Stimulated activated CD4-positive, alpha-beta T cell treated with anti-CD3 and anti-CD28 coated beads, Interleukin-1b, Interleukin-23, amount 100 ng/mL, for 1 hour (primary cell): ENCODE data around the gene HARS1.
"Not testable (repeated sequence)": the region's sequence is repeated elsewhere in the genome, so short reads cannot be mapped to it uniquely, and the experiment has no call there.

Experiments used
- DNase-seq, 2 donors: peaks; one replicate each; pipeline ENCODE4 v3.0.0-alpha.2; 2020; ENCODE audit warnings: low read depth in 2 of 2

HARS1 gene

GRCh38 chr5:140674629-140675028 is 16.5 kb downstream of the HARS1 start:
- no peak for DNase-seq

DNA sequence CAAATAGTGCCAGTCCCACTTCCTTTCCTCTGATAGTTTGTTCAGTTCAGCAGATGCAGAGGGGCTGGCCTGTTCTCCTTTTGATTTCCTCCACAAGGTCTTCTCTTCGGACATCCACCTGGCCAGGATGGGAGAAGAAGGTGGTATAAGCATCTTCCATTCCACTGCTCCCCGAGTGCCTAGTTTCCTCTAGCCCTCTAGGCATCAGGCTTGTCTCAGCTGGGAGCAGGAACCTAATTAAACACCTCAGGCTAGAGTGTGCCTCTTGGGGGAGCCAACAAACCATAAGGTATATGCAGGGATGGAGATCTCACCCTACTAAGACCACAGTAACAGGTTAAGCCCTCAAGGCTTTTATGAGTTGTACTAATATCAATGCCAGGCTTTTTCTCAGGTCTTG is 17.0 kb downstream of the HARS1 start:
- no peak for DNase-seq

DNA sequence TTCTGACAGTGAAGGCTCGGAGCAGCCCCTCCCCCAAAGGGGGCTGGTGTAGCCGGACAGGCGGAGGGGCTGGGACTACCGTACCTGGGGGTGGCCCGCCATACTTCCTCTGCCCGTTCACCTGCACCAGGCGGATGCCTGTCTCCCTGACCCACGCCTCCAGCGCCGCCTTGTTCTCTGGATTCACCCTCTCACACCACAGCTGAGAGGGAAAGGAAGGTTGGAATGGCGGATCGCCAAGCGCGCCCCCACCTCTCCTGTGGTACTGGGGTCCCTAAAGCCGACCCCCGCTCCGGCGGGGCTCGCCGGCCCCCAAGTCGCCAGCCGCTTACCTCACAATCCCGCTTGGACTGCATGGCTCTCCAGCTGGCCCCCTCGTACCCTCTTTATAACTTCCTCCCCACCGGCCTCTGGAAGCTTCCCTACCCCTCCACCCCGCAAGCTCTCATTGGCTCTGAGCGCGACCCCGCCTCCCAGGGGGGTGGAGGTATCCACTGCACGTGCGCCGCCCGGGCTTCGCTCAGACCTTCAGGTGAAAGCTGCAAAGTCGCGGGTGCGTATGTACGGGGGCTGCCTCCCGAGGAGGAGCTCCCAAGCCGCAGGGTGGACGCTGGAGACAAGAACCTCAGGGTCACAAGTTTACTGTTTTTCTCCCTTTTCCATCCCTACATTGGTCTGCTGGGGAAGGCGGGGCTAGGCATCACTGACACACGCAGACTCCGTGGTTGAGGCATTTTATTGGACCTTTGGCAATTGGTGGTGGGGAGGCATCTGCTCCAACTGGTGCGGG is 17.8 kb downstream of the HARS1 start, which contains the start of gene DND1:
DND1 (minus strand) TSS at position 390 of the 790 bp plus-strand sequence; CDS start at position 356, 34 bp downstream.
- DNase-seq: no peak

DNA sequence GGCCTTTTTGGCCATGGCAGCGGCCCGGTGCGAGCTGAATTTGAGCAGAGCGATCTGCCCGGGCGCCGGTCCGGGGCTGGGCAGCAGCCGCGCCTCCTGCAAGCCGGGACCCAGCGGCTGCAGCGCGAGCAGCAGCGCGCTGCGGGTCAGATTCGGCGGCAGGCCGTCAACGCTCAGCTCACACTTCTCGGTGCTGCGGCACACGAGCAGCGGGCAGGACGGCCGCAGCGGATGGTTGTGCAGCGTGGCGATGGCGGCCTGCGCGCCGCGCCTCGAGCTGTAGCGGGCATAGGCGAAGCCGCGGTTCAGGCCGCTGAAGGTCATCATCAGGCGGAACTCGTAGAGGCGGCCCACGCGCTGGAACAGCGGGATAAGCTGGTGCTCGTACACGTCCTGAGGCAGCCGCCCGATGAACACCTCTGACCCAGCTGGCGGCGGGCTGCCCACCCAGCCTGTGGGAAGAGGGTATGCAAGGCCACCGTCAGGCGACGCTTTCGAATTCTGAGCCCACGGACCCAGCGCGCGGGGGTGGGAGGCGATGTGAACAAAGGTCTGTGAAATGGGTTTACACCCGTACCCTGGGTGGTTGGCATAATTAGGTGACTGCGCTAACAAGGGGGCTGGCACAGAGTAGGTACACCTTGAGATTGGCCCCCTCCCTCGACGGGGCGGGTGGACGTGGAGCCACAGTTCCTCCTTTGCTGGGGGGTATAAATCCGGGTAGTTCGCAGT is 18.5 kb downstream of the HARS1 start:
- DNase-seq: no peak

GRCh38 chr5:140671472-140672125 is 19.6 kb downstream of the HARS1 start:
- no peak for DNase-seq

GRCh38 chr5:140671035-140671434 is 20.1 kb downstream of the HARS1 start:
- DNase-seq: not testable (repeated sequence)

GRCh38 chr5:140664359-140665119 is 26.6 kb downstream of the HARS1 start, which contains the start of gene WDR55:
TSS of gene WDR55 (plus strand) at chr5:140664904. CDS start at chr5:140664913, 9 bp downstream.
- peak; percentile 84 to 91 for DNase-seq

DNA sequence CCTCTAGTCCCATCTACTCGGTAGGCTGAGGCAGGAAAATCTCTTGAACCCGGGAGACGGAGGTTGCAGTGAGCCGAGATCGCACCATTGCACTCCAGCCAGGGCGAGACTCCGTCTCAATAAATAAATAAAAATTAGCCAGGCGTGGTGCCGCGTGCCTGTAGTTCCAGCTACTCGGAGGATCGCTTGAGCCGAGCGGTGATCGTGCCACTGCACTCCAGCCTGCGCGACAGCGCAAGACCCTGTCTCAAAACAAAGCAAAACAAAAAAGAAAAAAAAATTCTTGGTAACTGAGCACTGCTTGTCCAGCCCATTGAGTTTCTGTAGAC is 27.2 kb downstream of the HARS1 start:
- DNase-seq: no peak

DNA sequence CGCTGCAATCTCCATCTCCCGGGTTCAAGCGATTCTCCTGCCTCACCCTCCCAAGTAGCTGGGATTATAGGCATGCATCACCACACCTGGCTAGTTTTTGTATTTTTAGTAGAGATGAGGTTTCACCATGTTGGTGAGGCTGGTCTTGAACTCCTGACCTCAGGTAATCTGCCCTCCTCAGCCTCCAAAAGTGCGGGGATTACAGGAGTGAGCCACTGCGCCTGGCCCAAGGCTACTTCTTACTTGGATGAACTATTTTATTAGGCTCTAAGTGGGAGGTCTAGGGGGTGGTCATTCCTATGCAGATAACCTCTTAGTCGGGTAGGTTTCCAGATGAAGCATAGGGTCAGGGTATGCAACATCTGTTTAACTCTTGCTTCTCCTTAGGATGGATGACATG is 30.8 kb downstream of the HARS1 start:
- DNase-seq: not testable (repeated sequence)

DNA sequence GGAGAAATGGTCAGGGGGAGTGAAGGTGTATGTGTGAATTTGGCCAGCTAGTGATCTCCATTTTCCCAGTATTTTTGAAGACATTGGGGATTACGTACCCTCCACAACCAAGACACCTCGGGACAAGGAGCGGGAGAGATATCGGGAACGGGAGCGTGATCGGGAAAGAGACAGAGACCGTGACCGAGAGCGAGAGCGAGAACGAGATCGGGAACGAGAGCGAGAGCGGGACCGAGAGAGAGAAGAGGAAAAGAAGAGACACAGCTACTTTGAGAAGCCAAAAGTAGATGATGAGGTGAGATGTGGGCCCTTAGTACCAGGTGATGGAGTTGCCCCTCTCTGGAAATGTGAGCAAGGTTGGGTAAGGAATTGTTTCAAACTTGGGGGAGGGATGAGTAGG is 32.3 kb downstream of the HARS1 start:
- DNase-seq: no peak

GRCh38 chr5:140647042-140647419 is 44.1 kb downstream of the HARS1 start:
- DNase-seq: no peak

GRCh38 chr5:140642718-140643117 is 48.5 kb downstream of the HARS1 start:
- no peak for DNase-seq

DNA sequence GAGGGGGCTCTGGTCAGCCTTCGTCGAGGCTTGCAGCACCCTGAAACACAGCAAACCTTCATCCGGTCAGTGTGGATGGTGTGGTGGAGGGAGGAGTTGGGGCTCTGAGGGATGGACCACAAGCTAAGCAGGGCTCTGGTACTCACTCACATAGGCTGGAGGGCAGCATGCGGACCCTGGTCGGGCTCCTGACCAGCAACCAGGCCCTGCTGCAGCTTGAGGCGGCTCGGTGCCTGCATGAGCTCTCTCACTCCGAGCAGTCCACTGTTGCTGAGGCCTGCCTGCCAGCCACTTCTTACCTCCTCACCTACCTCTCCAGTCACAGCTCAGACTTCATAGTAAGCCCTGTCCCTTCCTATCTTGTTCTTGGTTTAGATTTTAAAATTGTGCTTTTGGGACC is 49.5 kb downstream of the HARS1 start:
- DNase-seq: no peak

GRCh38 chr5:140639148-140639981 is 51.8 kb downstream of the HARS1 start, which contains the start of gene TMCO6:
TSS of gene TMCO6 (plus strand) at chr5:140639451. CDS start at chr5:140639528, 77 bp downstream.
- DNase-seq: peak; percentile 93 to 97

- DNase-seq: not testable (repeated sequence)
Observed at GRCh38 chr5:140638898-140639147, 52.3 kb downstream of the HARS1 start.

GRCh38 chr5:140637371-140638100 is 53.6 kb downstream of the HARS1 start:
- DNase-seq: no peak

DNA sequence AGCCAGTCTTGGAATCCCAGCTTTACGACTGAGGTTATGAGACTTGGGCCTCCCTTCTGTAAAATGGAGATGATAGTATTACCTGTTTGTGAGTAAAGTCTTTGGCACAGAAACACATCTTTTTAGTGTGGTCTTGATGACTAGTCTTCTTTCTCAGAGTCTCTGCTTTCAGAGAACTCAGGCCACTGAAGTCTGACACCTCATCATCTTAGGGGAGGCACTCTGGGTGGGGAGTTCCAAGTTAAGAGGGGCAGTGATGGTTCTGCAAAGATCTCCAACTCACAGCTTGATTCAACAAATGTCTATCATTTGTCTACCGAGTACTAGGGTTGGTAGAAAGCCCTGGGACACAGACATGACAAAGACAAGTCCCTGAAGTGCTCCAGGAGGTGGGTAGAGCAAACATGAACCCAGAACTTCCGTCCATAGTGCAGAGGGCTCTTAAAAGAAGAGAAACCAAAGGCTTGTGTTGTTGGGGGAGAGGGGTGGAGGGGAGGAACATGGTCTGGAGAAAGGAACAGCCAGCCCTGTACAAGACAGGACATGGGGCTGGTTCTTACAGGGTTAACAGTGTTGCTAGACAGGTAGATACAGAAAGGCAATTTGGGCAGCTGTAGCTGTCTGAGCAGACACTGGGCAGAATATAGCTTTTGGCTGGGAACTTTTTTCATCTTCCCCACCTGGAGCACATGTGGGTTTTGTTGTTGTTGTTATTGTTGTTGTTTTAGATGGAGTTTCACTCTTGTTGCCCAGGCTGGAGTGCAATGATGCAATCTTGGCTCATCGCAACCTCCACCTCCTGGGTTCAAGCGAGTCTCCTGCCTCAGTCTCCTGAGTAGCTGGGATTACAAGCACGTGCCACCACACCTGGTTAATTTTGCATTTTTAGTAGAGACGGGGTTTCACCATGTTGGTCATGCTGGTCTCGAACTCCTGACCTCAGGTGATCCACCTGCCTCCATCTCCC is 55.6 kb downstream of the HARS1 start:
- DNase-seq: no peak

GRCh38 chr5:140634103-140634502 is 57.1 kb downstream of the HARS1 start:
- DNase-seq: no peak

DNA sequence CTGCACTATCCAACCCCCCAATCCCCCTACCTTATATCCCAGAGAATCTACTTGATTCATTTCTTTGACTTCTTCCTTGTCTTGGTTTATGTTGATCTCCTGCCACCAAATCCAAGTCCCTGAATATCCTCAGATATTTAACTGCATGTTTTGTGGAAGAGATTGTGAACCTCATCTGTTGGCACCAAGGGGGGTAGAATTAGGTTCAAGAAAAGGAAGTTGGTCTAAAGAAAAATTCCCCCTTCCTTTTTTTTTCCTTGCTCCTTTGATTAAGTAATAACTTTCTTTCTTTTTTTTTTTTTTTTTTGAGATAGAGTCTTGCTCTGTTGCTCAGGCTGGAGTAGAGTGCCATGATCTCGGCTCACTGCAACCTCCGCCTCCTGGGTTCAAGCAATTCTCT is 57.7 kb downstream of the HARS1 start:
- no peak for DNase-seq
